DMS 273 treated with DMSO at 0.1 percent for 48 hours (cell line): Measurements from ENCODE around the gene ZNF799.
A peak's percentile ranks its signal among the peaks of the same experiment; 100 is the strongest.
"Not testable (repeated sequence)": the region's sequence is repeated elsewhere in the genome, so short reads cannot be mapped to it uniquely, and the experiment has no call there.

Experiments used
- DNase-seq: peaks from one replicate; lab custom pipeline; 2025; lab: John Stamatoyannopoulos, UW

ZNF799 gene

DNA sequence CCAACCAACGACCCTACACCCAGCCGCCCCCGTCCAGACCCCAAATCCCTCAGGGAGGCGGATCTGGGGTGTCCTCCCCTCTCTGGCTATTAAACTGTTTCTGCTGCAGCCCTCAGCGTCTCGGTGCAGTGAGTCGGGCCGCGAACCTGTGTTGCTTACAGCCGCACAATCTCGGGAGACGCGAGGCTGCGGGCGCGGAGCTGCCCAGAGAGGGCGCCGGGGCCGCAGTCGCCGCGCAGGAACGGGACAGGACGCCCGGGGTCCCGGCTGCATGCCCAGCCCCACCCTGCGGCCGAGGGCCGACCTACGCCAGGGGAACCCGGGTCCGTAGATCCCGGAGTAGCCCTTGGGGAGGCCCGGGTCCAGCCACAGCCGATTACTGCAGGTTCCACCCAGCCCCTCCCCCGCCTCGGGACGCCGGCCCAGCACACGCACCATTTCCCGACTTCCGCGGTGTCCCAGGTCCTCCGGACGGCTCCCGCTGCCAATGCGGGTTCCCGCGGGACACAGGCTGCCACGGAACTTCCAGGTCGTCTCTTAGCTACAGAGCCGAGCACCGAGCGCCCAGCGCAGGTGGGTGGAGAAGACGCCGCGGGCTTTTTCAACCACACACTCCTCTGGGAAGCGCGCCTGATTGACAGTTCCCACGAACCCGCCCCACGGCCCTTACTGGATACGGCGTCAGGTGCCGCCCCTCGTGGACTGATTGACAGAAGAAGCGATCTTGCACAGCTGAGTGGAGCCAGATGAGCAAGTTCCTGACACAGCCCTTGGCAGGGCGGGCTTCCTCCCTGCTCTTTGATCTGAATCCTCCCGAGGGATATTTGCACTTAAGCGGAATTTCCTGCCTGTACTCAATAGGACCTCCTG lies at the start of gene ZNF799:
ZNF799 (minus strand) TSS at position 639 of the 870 bp plus-strand sequence; CDS start at position 438, 201 bp downstream.
- DNase-seq = peak; percentile 93

DNA sequence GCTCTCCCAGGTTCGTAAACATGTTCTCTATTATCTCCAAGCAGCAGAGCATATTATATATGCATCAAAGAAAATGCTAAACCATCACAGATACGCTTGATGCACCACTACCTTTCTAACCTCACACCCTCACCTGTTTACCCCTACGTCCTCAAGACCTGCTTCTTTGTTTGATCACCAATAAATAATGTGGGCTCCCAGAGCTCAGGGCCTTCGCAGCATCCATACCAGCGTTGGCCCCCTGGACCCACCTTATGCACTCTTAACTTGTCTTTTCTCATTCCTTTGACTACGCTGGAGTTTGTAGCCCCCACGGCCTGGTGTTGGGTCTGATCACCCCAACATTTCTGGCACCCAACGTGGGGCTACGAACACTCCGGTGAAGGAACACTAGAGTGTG lies 49.8 kb upstream of the ZNF799 start:
- no peak for DNase-seq

DNA sequence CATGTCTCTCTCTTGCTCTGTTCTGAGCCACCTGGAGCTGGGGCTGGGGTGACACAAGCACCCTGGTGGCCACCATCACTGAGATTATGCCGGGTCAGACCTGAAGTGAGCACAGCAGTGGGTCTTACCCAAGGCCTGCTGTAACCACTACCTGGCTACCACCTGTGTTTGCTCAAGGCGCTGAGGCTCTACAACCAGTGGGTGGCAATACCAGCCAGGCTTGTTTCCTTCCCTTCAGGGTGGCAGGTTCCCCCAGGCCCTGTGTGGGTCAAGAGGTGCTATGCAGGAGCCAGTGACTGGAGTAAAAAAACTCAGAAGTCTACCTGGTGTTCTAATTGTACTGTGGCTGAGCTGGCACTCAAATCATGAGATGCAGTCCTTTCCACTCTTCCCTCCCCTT lies 47.7 kb upstream of the ZNF799 start:
- no peak for DNase-seq

DNA sequence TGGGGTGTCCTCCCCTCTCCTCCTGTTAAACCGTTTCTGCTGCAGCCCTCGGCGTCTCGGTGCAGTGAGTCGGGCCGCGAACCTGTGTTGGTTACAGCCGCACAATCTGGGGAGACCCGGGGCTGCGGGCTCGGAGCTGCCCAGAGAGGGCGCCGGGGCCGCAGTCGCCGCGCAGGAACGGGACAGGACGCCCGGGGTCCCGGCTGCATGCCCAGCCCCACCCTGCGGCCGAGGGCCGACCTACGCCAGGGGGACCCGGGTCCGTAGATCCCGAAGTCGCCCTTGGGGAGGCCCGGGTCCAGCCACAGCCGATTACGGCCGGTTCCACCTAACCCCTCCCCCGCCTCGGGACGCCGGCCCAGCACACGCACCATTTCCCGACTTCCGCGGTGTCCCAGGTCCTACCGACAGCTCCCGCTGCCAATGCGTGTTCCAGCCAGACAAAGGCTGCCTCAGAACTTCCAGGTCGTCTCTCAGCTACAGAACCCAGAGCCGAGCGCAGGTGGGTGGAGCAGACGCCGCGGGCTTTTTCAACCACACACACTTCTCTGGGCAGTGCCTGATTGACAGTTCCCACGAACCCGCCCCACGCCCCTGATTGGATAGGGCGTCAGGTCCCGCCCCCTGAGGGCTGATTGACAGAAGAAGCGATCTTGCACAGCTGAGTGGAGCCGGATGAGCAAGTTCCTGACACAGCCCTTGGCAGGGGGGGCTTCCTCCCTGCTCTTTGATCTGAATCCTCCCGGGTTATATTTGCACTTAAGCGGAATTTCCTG lies 39.7 kb upstream of the ZNF799 start, which contains the start of gene ZNF443:
ZNF443 (minus strand) TSS at position 481 of the 776 bp plus-strand sequence; CDS start at position 374, 107 bp downstream.
- peak; percentile 95 for DNase-seq

DNA sequence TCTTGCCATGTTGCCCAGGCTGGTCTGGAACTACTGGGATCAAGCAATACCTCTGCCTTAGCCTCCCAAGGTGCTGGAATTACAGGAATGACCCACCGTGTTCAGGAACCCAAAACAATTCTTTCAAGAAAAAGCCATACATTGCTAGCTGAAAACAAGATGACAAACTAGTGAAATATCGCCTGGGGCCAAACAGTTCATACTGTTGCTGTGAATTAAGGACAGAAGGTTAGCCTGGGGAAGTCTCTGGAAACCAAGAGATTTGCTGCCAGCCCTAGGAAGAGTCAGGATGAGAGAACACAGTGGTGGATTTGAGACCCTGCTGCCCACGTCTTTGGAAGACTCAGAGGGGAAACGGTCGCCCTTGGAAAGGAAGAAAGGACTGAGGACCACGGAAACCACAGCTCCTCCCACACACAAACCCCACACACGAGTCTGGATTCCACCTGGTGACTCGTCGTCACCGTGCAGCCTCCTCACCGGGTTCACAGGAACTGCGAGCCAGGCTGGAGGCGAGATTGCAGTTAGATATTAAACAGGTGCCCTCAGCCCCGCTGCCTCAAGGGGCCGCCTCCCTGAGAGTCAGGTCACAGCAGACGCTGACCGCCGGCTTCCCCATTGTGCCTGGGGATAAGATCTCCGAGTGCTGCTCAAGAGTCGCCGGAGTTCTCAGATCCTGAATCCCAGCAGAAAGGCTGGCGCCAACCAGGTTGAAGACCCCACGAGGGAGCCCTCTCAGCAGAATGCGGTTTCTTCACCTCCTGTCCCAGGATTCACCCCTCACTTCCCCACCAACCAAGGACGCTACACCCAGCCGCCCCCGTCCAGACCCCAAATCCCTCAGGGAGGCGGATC lies 38.8 kb upstream of the ZNF799 start:
- DNase-seq = not testable (repeated sequence)

DNA sequence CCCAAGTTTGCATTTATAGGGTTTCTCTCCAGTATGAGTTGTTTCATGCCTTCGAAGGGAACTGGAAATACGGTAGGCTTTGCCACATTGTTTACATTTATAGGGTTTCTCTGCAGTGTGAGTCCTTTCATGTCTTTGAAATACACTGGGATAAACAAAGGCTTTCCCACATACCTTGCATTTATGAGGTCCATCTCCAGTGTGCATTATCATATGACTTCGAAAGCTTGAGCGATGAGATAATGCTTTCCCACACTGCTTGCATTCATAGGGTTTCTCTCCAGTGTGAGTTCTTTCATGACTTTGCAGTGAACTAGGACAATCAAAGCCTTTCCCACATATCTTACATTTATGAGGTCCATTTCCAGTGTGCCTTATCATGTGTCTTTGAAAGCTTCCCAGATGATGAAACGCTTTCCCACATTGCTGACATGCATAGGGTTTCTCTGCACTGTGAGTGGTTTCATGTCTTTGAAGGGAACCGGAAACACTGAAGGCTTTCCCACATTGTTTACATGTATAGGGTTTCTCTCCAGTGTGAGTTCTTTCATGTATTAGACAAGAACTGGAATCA lies 29.7 kb upstream of the ZNF799 start:
- DNase-seq = not testable (repeated sequence)

DNA sequence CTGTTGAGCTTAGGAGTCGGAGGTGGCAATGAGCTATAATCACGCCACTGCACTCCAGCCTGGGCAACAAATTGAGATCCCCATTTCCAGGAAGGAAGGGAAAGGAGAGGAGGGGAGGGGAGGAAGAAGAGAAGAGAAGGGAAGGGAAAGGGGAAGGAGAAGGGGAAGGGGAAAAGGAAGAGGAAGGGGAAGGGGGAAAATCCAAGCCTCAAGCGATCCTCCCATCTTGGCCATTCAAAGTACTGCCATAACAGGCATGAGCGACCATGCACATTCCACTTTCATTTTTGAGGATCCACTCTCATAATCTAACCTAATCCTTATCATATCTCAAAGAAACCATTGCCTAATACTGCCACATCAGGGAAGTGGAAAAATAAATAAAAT lies 24.8 kb upstream of the ZNF799 start:
- no peak for DNase-seq

DNA sequence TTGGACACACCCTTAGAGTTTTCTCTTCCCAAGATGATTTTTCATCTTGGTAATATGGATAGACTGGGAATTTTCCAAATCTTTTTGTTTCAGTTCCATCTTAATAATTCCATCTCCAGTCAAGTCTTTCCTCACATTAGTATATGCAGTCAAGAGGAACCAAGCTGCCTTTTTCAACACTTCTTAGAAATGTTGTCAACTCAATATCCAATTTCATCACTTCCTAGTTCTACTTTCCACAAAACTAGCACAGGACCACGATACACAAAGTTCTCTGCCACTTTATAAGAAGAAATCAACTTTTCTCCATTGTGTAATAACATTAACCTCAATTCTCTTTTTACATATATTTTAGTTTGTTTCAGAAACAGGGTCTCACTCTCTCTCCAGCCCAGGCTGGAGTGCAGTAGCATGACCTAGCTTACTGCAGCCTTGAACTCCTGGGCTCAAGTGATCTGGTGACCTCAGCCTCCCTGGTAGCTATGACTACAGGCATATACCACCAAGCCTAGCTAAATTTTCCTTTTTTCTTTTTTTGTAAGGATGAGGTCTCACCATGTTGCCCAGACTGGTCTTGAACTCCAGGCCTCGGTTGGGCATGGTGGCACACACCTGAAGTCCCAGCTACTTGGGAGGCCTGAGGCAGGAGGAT lies 24.3 kb upstream of the ZNF799 start:
- no peak for DNase-seq

DNA sequence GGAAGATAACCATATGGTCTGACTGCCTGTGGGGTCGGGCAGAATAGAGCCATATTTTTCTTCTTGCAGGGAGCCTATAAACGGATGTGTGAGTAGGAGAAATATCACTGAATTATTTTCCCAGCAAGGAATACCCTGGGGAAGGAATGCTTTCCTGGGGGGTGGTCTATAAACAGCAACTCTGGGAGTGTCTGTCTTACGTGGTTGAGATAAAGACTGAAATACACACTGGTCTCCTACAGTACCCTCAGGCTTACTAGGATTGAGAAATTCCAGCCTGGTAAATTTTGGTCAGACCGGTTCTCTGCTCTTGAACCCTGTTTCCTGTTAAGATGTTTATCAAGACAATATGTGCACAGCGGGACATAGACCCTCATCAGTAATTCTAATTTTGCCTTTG lies 16.2 kb upstream of the ZNF799 start:
- not testable (repeated sequence) for DNase-seq

DNA sequence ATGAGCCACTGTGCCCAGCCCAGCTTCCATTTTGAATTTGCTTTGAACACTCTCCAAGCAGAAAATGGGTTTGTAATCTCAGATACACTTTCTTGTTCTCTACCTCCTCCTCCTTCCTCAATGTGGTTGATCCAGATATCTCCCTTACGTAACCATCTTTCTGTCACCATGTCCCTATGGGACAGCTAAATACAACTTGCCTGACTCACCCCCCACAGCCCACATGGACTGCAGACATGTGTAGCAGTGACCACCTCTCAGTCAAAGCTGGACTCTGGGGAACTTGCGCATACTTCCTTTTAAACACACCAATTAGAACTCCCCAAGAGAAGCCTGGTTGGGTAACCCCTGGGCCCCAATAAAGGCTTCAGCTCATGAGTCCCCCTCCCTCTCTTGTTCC lies 10.8 kb upstream of the ZNF799 start:
- DNase-seq = no peak

DNA sequence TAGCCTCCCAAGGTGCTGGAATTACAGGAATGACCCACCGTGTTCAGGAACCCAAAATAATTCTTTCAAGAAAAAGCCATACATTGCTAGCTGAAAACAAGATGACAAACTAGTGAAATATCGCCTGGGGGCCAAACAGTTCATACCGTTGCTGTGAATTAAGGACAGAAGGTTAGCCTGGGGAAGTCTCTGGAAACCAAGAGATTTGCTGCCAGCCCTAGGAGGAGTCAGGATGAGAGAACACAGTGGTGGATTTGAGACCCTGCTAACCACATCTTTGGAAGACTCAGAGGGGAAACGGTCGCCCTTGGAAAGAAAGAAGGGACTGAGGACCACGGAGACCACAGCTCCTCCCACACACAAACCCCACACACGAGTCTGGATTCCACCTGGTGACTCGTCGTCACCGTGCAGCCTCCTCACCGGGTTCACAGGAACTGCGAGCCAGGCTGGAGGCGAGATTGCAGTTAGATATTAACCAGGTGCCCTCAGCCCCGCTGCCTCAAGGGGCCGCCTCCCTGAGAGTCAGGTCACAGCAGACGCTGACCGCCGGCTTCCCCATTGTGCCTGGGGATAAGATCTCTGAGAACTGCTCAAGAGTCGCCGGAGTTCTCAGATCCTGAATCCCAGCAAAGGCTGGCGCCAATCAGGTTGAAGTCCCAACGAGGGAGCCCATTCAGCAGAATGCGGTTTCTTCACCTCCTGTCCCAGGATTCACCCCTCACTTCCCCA lies 1.0 kb downstream of the ZNF799 start:
- DNase-seq = not testable (repeated sequence)

DNA sequence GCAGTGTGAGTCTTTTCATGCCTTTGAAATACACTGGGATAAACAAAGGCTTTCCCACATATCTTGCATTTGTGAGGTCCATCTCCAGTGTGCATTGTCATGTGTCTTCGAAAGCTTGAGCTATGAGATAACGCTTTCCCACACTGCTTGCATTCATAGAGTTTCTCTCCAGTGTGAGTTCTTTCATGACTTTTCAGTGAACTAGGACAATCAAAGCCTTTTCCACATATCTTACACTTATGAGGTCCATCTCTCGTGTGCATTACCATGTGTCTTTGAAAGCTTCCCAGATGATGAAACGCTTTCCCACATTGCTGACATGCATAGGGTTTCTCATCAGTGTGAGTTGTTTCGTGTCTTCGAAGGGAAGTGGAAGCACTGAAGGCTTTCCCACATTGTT lies 9.9 kb downstream of the ZNF799 start:
- not testable (repeated sequence) for DNase-seq

DNA sequence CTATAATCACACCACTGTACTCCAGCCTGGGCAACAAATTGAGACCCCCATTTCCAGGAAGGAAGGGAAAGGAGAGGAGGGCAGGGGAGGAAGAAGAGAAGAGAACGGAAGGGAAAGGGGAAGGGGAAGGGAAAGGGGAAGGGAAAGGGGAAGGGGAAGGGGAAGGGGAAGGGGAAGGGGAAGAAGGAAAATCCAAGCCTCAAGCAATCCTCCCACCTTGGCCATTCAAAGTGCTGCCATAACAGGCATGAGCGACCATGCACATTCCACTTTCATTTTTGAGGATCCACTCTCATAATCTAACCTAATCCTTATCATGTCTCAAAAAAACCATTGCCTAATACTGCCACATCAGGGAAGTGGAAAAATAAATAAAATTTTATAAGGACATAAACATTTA lies 14.7 kb downstream of the ZNF799 start:
- DNase-seq = not testable (repeated sequence)

DNA sequence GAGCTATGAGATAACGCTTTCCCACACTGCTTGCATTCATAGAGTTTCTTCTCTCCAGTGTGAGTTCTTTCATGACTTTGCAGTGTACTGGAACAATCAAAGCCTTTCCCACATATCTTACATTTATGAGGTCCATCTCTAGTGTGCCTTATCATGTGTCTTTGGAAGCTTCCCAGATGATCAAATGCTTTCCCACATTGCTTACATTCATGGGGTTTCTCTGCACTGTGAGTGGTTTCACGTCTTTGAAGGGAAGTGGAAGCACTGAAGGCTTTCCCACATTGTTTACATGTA lies 20.7 kb downstream of the ZNF799 start:
- DNase-seq = no peak

DNA sequence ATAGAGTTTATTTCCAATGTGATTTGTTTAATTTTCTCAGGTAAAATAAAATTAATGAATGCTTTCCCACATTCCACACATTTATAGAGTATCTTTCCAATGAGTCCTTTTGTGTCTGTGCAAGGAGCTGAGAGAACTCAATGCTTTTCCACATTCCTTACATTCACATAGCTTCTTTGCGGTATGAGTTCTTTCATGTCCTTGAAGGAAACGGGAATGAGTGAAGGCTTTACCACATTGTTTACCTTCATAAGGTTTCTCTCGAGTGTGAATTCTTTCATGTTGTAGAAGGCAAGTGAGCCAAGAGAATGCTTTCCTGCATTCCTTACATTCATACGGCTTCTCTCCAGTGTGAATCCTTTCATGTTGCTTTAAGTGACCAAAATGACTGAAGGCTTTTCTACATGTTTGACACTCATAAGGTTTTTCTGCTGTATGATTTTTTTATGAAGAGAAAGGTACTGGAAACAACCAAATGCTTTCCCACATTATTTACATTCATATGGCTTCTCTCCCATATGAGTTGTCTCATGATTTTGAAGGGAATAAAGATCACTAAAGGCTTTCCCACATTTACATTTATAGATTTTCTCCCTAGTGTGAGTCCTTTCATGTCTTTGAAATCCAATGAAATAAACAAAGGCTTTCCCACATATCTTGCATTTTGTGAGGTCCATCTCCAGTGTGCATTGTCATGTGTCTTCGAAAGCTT lies 21.2 kb downstream of the ZNF799 start:
- no peak for DNase-seq

DNA sequence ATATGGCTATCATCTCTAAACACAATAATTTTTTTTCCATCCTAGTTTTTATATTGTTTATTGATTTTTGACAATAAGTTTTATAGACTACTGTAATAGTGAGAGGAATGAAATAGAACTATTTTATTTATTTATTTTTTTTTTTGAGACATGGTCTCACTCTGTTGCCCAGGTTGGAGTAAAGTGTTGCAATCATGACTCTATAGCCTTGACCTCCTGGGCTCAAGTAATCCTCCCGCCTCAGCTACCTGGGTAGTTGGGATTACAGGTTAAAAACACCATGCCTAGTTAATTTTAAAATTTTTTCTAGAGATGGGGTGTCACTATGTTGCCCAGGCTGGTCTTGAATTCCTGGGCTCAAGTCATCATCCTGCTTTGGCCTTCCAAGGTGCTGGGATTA lies 27.0 kb downstream of the ZNF799 start:
- no peak for DNase-seq

DNA sequence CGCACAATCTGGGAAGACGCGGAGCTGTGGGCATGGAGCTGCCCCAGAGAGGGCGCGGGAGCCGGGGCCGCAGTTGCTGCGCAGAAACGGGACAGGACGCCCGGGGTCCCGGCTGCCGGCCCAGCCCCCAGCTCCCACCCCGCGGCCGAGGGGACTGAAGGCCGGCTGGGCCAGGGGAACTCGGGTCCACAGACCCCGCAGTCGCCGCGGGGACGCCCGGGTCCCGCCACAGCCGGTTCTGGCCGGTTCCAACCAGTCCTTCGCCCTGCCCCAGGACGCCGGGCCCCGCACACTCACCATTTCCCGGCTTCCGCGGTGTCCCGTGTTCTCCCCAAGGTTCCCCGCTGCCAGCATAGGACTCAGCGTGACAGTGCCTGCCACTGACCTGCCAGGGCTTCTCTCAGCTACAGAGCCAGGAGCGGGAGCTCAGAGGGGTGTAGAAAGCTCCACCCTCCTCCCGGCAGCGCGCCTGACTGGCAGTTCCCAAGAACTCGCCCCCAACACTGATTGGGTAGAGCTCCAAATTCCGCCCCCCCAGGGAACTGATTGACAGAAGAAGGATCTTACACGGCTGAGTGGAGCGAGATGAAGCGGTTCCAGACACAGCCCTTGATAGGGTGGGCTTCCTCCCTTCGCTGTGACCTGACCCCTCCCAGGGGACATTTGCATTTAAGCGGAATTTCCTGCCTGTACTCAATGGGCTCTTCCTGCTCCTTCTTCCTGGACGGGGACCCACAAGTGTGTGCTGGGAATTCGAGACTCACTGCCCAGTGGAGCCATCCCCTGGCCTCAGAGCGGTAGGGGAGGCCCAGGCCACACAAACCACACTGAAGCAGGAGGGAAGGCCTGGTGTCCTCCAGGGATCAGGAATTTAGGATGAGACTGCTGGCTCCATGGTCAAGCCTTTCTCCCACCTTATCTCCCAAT lies 35.6 kb downstream of the ZNF799 start, which contains the start of gene ZNF442:
ZNF442 (minus strand) TSS at position 448 of the 927 bp plus-strand sequence. CDS start 2,052 bp downstream, outside the sequence.
- DNase-seq = peak; percentile 95

DNA sequence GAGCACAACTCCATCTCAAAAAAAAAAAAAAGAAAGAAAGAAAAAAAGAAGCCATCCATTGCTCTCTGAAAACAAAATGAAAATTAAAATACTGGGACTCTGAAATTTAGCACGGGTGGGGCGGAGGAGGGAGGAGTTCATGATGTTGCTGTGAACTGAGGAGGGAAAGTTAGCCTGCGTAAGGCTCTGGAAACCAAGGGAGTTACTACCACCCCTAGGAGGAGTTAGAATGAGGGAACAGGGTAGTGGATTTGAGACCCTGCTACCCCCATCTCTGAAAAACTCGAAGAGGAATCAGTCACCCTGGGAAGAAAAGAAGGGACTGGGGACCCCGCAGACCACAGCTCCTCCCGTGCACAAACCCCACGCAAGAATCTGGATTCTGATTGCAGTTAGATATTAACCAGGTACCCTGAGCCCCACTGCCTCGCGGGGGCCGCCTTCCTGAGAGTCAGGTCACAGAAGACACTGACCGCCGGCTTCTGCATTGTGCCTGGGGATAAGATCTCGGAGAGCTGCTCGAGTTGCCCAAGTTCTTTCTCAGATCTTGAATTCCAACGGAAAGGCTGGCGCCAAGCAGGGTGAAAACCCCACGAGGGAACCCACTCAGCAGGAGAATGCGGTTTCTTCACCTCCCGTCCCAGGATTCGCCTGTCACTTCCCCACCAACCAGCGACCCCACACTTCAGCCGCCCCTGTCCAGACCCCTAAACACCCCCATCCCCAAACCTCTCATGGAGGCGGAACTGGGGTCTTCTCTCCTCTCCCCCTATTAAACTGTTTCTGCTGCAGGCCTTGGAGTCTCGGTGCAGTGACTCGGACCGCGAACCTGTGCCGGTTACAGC lies 36.5 kb downstream of the ZNF799 start:
- no peak for DNase-seq
